HG02678 (cell line): ENCODE data around the gene MYO7B.

ENCODE experiments used
- ATAC-seq: cut with Tn5 transposase; IDR thresholded peaks from one replicate; pipeline ENCODE4 v1.9.1; 2021; ENCODE audit warnings: mild to moderate bottlenecking, moderate library complexity; ENCODE audit not compliant: unreplicated experiment

The MYO7B gene

GRCh38 chr2:127634626-127635379 is 99.3 kb downstream of the MYO7B start:
- no peak for ATAC-seq

DNA sequence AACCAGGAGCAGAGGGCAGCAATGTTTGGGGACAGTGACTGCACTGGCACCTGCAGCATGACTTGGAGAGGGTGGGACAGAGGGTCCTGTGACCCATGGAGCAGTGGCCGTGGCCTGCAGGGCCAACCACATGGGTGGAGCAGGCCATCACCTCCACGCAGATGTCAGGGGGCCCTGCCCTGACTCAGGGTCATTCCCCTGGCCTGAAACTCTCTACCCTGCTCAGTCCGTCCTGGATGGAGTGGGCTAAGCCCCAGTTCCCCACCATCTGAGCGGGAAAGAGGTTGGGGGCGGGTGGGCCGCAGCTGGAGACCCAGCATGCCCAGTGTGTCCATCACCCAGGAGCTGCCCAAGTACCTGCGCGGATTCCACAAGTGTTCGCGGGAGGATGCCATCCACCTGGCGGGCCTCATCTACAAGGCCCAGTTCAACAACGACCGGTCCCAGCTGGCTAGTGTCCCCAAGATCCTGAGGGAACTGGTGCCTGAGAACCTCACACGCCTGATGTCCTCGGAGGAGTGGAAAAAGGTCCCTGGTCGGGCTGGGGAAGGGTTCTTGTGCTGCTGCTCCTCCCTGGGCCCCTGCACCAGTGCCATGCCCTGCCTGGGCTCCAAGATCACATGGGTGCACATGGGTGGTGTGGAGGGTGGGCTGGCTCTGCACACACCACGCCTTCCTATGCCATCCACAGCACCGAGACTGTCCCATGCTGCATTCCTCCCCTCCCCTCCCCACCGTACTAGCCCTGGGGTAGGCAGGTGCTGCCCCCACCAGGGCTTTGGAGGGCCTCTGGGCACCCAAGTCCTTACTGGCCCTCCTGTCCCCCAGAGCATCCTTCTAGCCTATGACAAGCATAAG is 100.1 kb downstream of the MYO7B start:
- ATAC-seq, result no peak

- ATAC-seq, result no peak
Measured at GRCh38 chr2:127636248-127637235, 101.1 kb downstream of the MYO7B start.

GRCh38 chr2:127637236-127637630 is 101.8 kb downstream of the MYO7B start:
- no peak for ATAC-seq

DNA sequence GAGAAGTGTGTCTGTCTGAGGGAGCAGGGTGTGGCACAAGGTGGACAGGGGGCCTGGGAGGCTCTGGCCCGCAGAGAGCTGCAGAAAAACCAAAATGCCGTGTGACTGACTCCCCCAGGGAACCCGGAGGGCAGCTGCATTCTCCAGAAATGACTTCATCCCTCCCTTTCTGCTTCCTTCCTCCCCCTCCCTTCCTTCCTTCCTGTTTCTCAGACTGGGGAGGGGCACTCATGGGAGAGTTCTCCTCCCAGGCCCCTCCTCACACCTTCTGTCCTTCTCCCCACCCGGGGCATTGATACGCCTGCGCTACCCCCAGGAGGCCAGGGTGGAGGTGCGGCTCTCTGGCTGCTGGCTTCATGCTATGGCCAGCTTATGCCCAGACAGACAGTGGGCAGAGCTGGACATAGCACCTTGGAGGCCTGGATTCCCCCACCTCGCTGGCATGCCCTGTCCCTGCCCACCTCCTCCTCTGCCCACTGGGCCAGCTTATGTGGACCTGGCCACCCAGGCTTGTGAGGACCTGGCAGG is 102.3 kb downstream of the MYO7B start:
- no peak for ATAC-seq

DNA sequence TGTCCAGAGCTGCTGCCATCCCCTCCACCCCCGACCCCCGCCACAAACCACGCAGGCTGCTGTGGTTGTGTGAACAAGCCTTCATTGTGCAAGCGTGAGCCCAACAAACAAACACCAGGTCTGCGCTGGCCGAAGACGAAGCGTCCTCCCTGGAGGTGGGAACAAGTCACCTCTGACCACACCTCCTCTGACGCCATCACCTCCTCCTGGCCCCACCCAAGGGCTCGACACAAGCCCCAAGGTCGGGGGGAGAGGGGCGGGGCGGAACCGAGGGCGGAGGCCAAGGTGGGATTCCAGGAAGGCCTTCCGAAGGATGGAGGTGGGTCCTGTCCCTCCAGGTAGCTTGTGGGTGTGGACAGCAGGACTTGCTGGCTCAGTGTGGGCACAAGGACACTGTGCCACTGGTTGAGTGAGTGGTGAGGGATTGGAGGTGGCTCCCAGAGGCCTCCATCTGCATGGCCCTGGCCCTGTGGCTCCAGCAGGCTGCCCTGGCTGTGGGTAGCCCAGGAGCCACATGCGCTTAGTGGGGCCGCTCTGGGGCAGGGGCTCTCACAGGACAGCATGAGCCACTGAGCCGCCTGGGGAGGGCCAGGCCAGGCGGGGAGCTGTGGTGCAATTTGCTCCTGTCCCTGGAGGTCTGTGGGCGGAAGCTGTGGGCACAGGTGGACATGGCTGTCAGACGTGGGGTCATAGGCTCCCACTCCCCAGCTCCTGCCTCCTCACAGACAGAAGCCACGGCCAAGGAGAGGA is 103.1 kb downstream of the MYO7B start:
- no peak for ATAC-seq

GRCh38 chr2:127639111-127639474 is 103.6 kb downstream of the MYO7B start:
- no peak for ATAC-seq

DNA sequence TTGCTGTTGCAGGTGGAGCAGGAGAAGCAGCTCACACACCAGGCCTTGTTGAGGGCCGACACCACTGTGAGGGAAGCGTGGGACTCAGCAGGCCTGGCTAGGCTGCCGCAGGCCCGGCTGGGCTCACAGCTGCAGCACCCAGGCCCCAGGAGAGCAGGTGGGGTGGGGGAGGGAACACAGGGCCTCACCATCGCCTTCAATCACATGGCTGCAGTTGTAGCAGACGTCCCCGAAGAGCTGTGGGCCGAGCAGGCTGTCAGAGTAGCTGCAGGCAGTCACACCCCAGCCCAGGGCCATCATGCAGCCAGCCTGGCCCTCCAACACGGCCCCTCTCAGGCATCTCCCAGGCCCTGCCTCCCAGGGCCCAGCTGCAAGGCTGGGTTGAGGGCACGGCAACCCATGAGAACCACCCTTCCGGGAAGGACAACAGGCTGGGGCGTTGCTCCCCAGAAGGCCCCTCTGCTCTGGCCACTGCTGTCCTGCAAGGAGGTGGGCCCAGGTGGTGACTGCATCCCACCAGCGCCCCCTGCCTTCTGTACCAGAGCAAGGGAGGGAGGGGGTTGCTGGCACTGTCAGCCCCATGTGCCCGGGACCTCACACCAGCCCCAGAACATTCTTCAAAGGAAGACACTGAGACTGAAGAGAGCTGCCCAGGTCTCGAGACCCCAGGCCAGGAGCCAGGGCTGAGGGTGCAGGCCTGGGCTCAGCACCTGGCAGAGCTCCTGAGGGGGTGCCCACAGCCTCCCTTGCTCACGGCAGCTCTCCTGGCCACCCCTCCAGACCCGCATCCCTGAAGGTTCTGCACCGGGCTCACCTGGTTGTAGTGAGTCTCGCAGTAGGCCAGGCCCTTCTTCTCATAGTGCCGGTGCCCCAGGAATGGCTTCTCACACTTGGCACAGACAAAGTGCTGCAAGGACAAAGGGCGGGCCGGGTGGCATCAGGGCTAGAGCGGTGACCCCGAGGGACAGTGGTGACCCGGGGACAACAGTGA is 104.9 kb downstream of the MYO7B start:
- peak; percentile 66 for ATAC-seq

GRCh38 chr2:127641133-127641532 is 105.7 kb downstream of the MYO7B start:
- ATAC-seq, result no peak

GRCh38 chr2:127641846-127642507 is 106.5 kb downstream of the MYO7B start:
- no peak for ATAC-seq

DNA sequence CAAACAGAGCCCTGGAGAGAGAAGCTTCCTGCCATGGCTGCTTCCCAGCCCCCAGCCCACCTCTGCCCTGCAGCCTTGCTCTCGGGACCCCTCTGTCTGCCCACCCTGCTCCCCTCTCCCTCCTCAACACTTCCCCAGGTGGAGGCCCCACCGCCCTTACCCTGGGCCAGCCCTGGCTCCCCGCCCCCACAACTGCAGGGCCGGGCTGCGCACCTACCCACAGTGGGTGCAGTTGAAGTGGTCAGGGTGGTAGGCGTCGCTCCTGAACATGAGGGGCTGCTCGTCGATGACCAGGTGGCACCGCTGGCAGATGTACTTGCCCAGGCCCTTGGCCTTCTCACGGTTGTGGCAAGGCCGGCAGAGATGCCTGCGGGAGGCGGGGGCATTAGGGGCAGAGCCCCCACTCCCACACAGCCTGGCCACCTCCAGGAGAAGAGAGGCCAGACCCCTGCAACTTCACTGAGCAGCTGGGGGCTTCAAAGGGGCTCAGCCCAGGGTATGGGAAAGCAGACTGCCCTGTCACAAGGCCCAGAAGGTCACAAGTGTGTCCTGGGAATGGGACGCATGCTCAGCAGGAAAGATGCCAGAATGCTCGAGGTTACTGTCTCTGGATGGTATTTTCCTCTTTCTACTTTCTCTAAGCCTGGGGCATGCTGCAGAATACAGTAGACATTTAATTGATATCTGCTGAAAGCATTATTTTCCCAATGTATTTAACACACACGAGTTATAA is 107.4 kb downstream of the MYO7B start:
- ATAC-seq, result no peak

GRCh38 chr2:127643439-127644065 is 108.1 kb downstream of the MYO7B start:
- ATAC-seq, result no peak

- ATAC-seq, result no peak
Measured at GRCh38 chr2:127644066-127645025, 108.9 kb downstream of the MYO7B start.

DNA sequence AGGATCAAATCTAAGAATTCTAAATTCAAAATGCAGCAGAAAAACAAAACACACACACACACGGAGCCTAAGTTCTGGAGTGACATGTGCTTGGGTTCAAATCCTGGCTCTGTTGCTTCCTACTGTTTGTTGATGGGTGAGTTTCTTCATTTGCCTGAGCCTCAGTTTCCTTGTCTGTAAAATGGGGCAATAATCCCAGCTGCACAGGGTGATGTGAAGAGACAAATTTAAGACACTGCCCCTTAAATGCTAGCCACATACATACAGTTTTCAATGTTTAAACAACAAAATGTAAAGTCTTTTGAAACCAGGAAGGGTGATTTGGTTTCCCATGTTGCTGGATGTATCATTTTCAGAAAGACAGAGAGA is 109.5 kb downstream of the MYO7B start:
- ATAC-seq, result no peak

GRCh38 chr2:127645395-127646291 is 110.2 kb downstream of the MYO7B start, which contains the start of gene GPR17:
Gene GPR17 (plus strand): TSS chr2:127646153. CDS start chr2:127650736, 4,583 bp downstream.
- ATAC-seq, result no peak
